ENCODE measurements around the gene ACAA1.

The ACAA1 gene

DNA sequence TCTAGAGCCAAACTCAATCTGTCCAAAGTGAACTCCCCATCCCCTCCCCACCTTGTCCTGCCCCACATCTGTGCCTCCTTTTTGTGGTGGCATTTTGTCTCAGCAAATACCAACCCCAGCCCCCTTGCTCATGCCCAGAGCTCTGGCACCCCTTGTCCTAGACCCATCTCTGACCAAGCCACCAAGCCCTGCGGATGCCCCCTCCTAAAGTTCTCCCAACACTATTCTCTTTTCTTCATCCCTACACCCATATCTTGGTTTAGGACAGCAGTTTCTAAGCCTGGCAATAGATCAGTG lies 17.7 kb downstream of the ACAA1 start:
- no peak for DNase-seq (ENCODE audit: low spot score)

GRCh38 chr3:38118421-38119247 lies 18.3 kb downstream of the ACAA1 start:
- DNase-seq (ENCODE audit: low spot score) = no peak

DNA sequence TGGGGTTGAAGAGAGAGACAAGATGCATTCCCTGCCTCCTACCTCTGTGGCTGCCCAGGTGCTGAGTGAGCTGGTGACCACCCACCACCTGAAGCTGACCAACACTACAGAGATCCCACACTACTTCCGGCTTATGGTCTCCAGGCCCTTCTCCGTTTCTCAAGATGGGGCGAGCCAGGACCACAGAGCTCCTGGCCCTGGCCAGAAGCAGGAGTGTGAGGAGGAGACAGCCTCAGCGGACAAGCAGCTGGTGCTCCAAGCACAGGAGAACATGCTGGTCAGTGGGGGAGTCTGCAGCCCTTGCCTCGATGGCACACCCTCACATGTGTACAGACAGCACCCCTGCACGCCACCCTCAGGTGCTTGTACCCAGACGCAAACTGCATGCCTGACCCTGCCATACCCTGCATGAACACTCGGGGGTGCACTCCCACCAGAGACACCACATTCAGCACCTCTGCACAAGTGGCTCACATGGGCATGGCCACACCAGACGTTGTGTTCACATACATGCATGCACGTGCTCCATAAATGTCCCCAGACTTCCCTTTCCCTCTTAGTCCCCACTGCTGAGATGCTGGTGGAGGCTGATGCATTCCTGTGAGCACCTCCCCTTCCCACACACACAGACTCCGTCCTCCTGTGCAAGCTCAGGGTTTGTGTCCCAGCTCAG lies 19.0 kb downstream of the ACAA1 start:
- DNase-seq (ENCODE audit: low spot score) = peak; percentile 79

DNA sequence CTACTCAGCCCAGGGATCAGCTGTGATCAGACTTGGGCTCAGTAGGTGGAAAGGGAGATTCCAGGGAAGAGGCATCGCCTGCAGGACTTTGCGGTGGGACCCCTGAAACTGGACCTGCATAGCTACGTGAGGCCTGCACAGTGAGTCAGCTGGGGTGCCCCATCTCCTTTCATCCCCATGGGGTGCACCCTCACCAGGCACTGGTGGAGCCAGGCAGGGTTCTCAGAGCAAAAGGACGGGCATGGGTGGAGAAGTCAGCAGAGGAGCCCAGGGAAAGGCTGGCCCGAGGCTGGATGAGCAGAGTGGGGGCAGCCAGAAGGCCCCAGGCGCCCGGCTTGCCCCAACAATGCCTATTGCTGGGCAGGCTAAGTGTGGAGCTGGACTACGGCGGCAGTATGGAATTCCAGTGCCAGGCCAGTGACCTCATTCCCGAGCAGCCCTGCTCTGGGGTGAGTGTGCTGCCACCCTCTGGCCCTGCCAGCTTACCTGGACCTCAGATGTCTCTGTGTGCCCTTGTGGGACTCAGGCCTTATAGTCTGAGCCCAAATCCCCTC lies 19.7 kb downstream of the ACAA1 start:
- no peak for DNase-seq (ENCODE audit: low spot score)

DNA sequence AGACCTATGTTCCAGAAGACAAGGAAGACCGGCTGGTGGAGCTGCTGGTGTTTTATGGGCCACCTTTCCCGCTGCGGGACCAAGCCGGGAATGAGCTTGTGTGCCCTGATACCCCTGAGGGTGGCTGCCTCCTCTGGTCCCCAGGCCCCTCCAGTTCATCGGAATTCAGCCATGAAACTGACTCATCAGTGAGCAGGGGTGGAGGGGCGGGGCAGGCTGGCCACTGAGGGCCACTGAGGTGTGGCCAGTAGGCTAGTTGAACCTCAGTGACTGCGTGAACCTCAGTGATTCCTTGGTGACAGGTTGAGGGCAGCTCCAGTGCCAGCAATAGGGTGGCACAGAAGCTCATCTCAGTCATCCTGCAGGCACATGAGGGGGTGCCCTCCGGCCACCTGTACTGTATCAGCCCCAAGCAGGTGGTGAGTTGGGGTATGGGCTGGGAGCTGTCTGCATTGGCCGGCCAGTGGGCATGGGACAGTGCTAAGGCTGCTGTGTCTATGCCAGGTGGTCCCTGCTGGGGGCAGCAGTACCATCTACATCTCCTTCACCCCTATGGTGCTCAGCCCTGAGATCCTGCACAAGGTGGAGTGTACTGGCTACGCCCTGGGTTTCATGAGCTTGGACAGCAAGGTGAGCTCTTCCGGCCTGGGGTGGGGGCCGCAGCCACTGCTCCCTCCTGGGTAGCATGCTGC lies 20.3 kb downstream of the ACAA1 start:
- DNase-seq (ENCODE audit: low spot score) = no peak

DNA sequence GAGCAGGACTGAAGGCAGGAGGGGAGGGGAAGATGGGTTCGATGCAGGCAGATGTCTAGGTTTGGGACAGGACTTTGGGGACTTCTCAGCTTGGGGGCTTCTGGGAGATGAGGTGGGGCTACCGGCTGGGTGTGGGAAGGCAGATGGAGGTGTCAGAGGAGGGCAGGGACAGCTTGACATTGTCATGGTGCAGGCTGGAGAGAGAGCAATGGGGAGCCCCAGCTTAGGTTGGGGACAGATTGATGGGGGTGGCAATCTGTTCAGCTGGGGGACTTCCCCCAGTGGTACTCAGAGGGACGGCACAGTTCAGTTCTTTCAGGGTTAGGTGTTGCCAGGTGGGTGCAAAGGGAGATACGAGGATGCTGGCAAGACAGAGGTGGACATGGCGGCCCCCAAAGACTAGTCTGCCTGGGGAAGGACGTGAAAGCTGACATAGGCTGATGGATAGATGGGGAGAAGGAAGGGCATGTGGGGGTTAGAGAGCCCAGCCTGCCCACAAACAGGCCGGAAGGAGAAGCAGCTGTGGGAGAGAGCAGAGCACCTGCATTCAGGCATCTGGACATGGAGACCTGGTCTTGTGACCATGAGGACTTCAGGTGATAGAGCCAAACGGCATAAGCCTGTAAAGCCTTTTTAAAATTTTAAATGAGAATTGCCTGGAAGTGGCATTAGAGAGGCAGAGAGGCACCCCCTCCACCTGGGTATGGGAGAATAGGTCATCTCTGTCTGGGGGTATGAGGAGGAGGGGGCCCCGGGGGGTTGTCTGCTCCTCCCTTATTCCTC lies 21.1 kb downstream of the ACAA1 start:
- DNase-seq (ENCODE audit: low spot score) = no peak

- no peak for DNase-seq (ENCODE audit: low spot score)
These were observed 21.9 kb downstream of the ACAA1 start for GRCh38 chr3:38114875-38115644.

- DNase-seq (ENCODE audit: low spot score) = no peak
These were observed 22.7 kb downstream of the ACAA1 start for GRCh38 chr3:38114052-38114874.

DNA sequence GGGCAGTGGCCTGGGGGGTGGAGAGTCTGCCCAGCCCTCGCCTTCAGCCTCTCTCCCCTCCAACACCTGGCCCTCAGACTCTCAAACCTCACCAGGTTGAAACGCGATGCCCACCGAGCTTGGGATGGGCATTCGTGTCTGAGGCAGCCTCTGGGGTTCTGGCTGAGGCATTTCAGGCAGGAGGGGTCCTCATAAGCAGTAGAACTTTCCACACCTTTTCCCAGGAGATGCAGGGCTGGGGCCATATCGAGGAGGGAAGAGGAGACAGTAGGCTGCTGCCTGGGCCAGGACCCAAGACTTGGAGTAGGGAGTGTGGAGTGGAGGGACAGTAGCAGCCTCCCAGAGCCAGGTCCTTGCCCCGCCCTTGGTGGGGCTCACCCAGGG lies 24.6 kb downstream of the ACAA1 start:
- DNase-seq (ENCODE audit: low spot score) = no peak

- DNase-seq (ENCODE audit: low spot score) = no peak
These were observed 25.1 kb downstream of the ACAA1 start for GRCh38 chr3:38111696-38112377.

GRCh38 chr3:38111201-38111600 lies 25.7 kb downstream of the ACAA1 start:
- DNase-seq (ENCODE audit: low spot score) = no peak

DNA sequence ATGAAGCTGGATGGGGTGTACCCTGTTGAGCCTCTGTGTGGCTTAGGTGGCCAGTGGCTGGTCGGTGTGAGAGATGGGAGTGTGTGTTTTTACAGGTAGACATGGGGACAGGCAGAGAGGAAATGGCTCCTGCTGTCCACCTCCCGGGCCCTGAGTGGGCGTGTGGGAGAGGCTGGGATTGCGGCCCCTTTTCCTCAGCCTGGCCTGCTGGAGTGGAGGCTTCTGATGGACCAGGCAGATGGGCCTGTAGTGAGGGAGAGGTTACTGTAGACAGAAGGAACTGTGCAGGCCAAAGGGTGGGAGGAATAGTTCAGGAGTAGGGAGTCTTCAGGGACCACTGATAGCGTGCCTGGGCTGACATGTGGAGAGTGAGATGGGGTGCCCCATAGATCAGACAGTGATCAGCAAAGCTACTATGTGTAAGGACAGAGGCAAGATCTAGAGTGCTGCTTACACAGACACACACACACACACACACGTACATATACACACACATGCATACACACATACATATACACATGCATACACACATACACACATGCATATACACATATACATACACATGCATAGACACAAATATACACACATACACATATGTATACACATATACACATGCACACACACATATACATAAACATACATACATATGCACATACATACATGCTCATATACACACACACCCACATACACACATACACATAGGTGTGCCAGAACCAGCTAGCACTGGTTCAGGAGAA lies 26.4 kb downstream of the ACAA1 start:
- DNase-seq (ENCODE audit: low spot score) = no peak

DNA sequence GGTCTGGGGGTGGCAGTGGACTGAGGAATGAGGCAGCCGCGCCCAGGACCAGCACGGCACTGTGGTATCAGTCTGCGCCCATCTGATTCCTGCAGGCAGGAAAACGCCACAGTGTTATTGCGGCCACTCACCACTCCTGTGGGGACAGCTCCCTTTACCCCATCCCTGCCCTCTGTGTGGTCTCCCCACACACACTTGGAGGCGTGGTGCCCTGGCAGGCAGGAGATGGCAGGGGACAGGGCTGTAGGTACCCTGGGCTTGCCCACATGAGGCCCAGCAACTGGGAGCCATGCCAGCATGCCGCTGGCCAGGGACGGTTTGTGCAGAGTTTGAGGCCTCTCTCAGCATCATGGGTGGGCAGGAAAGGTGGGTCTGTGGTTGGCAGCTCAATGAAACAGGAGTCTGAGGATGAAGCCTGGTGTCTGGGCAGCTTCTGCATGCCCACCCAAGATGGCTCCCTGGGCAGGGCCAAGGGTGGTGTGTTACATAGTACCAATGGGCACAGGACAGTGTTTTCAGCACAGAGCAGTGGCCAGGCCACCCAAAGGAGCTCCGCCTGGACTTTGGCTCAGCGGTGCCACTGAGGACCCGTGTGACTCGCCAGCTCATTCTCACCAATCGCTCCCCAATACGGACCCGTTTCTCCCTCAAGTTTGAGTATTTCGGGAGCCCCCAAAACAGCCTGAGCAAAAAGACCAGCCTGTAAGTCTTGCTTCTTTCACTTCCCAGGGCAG lies 27.2 kb downstream of the ACAA1 start:
- DNase-seq (ENCODE audit: low spot score) = no peak

DNA sequence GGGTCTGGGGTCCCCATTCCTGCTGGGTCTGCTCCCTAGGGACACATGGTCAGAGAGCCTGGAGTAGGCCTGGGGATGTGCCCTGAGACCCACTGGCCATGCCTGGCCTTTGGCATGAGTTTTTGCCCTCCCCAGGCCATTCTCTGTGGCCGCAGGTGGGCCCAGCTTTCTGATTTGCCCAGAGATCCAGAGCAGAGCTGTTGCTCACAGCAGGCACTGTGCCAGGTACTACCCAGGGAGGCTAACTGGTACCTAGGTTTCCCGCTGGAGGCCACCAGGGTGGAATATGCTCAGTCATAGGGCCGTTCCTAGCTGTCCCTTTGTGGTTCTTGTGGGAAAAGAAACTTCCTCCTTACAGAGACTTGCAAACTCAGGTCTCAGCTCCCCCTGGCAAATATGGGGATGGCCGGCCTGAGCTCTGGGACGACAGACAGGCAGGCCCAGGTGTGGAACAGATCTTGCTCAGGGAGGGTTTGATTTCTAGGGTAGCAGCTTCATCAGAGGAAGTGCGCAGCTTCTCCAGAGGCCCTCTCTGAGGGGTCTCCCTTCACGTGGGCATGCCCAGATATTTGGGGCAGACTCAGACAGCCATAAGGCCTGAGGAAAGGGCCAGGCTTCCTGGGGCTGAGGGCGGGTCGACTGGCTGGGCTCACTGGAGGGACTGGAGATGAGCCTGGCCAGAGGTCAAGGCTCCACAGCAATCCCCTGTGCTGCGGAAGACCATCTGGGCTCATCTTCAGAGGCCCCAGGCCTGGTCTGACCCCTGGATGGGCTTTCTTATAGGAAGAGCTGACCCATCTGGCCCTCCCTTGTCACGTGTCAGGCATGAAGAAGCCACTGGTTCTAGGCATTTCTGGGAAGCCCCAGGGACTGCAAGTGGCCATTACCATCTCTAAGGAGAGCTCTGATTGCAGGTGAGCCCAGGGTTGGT lies 28.0 kb downstream of the ACAA1 start:
- no peak for DNase-seq (ENCODE audit: low spot score)

- DNase-seq (ENCODE audit: low spot score) = no peak
These were observed 28.8 kb downstream of the ACAA1 start for GRCh38 chr3:38107911-38108648.

DNA sequence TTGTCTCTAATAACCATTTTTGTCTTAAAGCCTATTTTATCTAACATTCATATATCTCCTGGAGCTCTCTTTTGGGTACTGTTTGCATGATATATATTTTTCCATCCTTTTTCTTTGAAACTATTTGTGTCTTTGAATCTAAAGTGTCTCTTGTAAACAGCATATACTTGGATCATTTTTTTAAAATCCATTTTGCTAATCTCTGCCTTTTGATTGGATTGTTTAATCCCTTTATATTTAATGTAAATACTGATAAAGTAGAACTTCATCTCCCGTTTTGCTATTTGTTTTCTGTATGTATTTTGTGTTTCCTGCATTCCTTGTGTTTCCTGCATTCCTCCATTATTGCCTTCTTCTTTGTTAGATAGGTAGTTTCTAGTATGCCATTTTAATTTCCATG lies 31.4 kb downstream of the ACAA1 start:
- no peak for DNase-seq (ENCODE audit: low spot score)

DNA sequence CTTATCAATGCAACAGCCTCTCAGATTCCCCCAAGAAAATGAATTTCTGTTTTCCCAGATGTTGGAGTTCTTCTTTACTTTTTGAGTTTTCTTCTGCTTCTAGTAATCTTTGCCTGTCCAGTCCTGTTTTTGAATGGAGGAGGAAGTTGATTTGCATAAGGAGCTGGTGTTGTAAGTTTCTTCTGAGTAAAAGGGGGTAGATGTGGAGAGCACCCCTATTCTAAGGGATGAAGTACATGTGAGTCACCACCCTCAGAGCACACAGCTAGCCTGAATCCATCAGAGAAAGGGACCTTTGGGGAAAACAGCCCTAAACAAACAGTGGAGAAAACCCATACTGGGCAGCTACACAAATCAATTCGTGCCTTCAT lies 34.5 kb downstream of the ACAA1 start:
- no peak for DNase-seq (ENCODE audit: low spot score)

All from hepatic stellate cell (primary cell).